22Rv1 (cell line): ENCODE measurements around the gene STRN3.

Experiments used
- CTCF ChIP-seq: fragments of 450-650 bp; IDR thresholded peaks from 2 replicates; pipeline ENCODE4 v1.5.1; 2017; ENCODE audit warnings: mild to moderate bottlenecking
- ZFX ChIP-seq: fragments of 450-650 bp; IDR thresholded peaks from 2 replicates; pipeline ENCODE4 v1.6.1; 2017; ENCODE audit warnings: antibody characterized with exemption, borderline replicate concordance

- no peak for TF ChIP-seq CTCF
- TF ChIP-seq ZFX: no peak
Measured at GRCh38 chr14:31057701-31058364, 31.7 kb upstream of the STRN3 start.
